ENCODE data around the gene PRKD1. TPM values are rescaled to one million over a fixed set of nuclear protein-coding genes. Genes with fewer than 3 reads are reported as not detected.

PRKD1 gene
- total RNA-seq, 2 donors from 2014 or later = 1.0 to 2.8 TPM

- Histone ChIP-seq H3K27ac (no peak overlapping the region), H3K9ac (ENCODE audit: low read depth in 2 of 2, low read length in 2 of 2) (no peak overlapping the region), H3K9me3 (no peaks in the 10 kb centered on the region), H3K27me3 (no peaks in the 10 kb centered on the region), H3K4me3 (no peak overlapping the region), H3K4me1 (no peaks in the 10 kb centered on the region), H3K36me3 (no peaks in the 10 kb centered on the region)
- intact Hi-C loops (cut with DNase I) = no loop called here
- no peak for DNase-seq
- no peak for TF ChIP-seq CTCF (IDR thresholded peaks at IDR 0.05)
Measured at GRCh38 chr14:29814156-29815015, 113.3 kb downstream of the PRKD1 start.

- no peaks in the 10 kb centered on the region for H3K36me3 ChIP-seq
- H3K4me1 ChIP-seq = no peaks in the 10 kb centered on the region
- no peaks in the 10 kb centered on the region for H3K9me3 ChIP-seq
- intact Hi-C loops (cut with DNase I) = no loop called here
- H3K9ac ChIP-seq (ENCODE audit: low read depth in 2 of 2, low read length in 2 of 2) = no peak overlapping the region
- H3K4me3 ChIP-seq = no peak overlapping the region
- H3K27me3 ChIP-seq = no peaks in the 10 kb centered on the region
- no peak for TF ChIP-seq CTCF (IDR thresholded peaks at IDR 0.05)
- no peak overlapping the region for H3K27ac ChIP-seq
- no peak for DNase-seq
Measured at GRCh38 chr14:29810682-29811081, 117.0 kb downstream of the PRKD1 start.

GRCh38 chr14:29810064-29810463 is 117.6 kb downstream of the PRKD1 start:
- Histone ChIP-seq H3K9me3 (no peaks in the 10 kb centered on the region), H3K36me3 (no peaks in the 10 kb centered on the region), H3K4me3 (no peak overlapping the region), H3K9ac (ENCODE audit: low read depth in 2 of 2, low read length in 2 of 2) (no peak overlapping the region), H3K4me1 (no peaks in the 10 kb centered on the region), H3K27me3 (no peaks in the 10 kb centered on the region), H3K27ac (no peak overlapping the region)
- TF ChIP-seq CTCF (IDR thresholded peaks at IDR 0.05) = no peak
- intact Hi-C loops (cut with DNase I) = no loop called here
- no peak for DNase-seq

GRCh38 chr14:29806124-29806517 is 121.5 kb downstream of the PRKD1 start:
- DNase-seq = no peak
- intact Hi-C loops (cut with DNase I) = no loop called here
- no peak for TF ChIP-seq CTCF (IDR thresholded peaks at IDR 0.05)
- Histone ChIP-seq H3K36me3 (no peaks in the 10 kb centered on the region), H3K4me1 (no peaks in the 10 kb centered on the region), H3K4me3 (no peak overlapping the region), H3K27me3 (no peaks in the 10 kb centered on the region), H3K9ac (ENCODE audit: low read depth in 2 of 2, low read length in 2 of 2) (no peak overlapping the region), H3K9me3 (no peaks in the 10 kb centered on the region), H3K27ac (no peak overlapping the region)

GRCh38 chr14:29805415-29806123 is 122.1 kb downstream of the PRKD1 start:
- intact Hi-C loops (cut with DNase I) = no loop called here
- Histone ChIP-seq H3K9ac (ENCODE audit: low read depth in 2 of 2, low read length in 2 of 2) (no peak overlapping the region), H3K4me3 (no peak overlapping the region), H3K4me1 (no peaks in the 10 kb centered on the region), H3K27ac (no peak overlapping the region), H3K27me3 (no peaks in the 10 kb centered on the region), H3K36me3 (no peaks in the 10 kb centered on the region), H3K9me3 (no peaks in the 10 kb centered on the region)
- no peak for DNase-seq
- no peak for TF ChIP-seq CTCF (IDR thresholded peaks at IDR 0.05)

Data from colonic mucosa (tissue), 4 donors.